KMS-11 (cell line): Measurements from ENCODE around the gene PLEKHA1.

Experiments
- H2AFZ ChIP-seq: fragments of 200-600 bp; sonication (generic); 2 replicates; pipeline ENCODE4 v1.6.1; 2016; ENCODE audit warnings: antibody characterized with exemption, mixed run types, low read depth
- H3K27ac ChIP-seq: fragments of 200-600 bp; sonication (generic); 2 replicates; pipeline ENCODE4 v1.6.1; 2016; ENCODE audit warnings: mild to moderate bottlenecking, mixed run types
- H3K27me3 ChIP-seq: fragments of 200-600 bp; sonication (generic); 2 replicates; pipeline ENCODE4 v1.6.1; 2017; ENCODE audit warnings: mild to moderate bottlenecking, low read depth, mixed run types, moderate library complexity; ENCODE audit not compliant: insufficient read depth
- H3K36me3 ChIP-seq: fragments of 200-600 bp; sonication (generic); 2 replicates; pipeline ENCODE4 v1.6.1; 2017; ENCODE audit warnings: mild to moderate bottlenecking, mixed run types; ENCODE audit not compliant: insufficient read depth
- H3K4me1 ChIP-seq: fragments of 200-600 bp; sonication (generic); 2 replicates; pipeline ENCODE4 v1.6.1; 2016; ENCODE audit warnings: mild to moderate bottlenecking, low read depth, mixed run types; ENCODE audit not compliant: poor library complexity, severe bottlenecking
- H3K4me2 ChIP-seq: fragments of 200-600 bp; sonication (generic); 2 replicates; pipeline ENCODE4 v1.7.0; 2016; ENCODE audit warnings: mild to moderate bottlenecking, mixed run types
- H3K4me3 ChIP-seq: fragments of 200-600 bp; sonication (generic); IDR thresholded peaks from 2 replicates; pipeline ENCODE4 v1.6.1; 2017; ENCODE audit warnings: low read depth, low read length, mixed read lengths; ENCODE audit not compliant: insufficient read depth
- H3K79me2 ChIP-seq: fragments of 200-600 bp; sonication (generic); 2 replicates; pipeline ENCODE4 v1.6.1; 2016; ENCODE audit warnings: low read depth, mixed run types; ENCODE audit not compliant: insufficient read depth
- H3K9ac ChIP-seq: fragments of 200-600 bp; sonication (generic); 2 replicates; pipeline ENCODE4 v1.6.1; 2016; ENCODE audit warnings: mild to moderate bottlenecking, mixed run types
- H4K20me1 ChIP-seq: fragments of 200-600 bp; sonication (generic); 2 replicates; pipeline ENCODE4 v1.6.1; 2016; ENCODE audit warnings: mild to moderate bottlenecking, mixed run types; ENCODE audit not compliant: insufficient read depth
- TF ChIP-seq, protein P1 (sequence below): fragments of 200-600 bp; sonication (generic); conservative IDR thresholded peaks from 2 replicates; pipeline ENCODE4 v1.6.1; 2017; ENCODE audit warnings: low read depth, mild to moderate bottlenecking, antibody characterized with exemption, low read length, moderate library complexity, mixed read lengths

Gene PLEKHA1

DNA sequence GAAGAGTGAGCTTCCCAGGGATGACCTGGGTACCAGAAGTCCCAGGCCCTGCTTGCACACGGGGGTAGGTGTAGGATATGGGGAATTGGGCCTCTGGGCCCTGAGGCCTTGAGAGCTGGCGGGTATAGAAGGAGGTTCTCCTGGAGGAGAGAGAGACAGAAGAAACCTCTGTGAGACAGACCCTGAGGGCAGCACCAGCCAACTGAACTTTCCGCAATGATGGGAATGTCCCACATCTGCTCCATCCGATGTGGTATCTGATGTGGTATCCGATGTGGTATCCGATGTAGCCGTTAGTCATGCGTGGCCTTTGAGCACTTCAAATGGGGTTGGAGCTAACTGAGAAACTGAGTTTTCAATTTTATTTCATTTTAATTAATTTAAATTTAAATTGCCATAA lies 30.6 kb upstream of the PLEKHA1 start:
- no peaks in the 10 kb centered on the region for H3K79me2 ChIP-seq
- no peak overlapping the region for H3K4me3 ChIP-seq
- H3K4me1 ChIP-seq: no peaks in the 10 kb centered on the region
- H3K27me3 ChIP-seq: no peaks in the 10 kb centered on the region
- H3K4me2 ChIP-seq: no peak overlapping the region
- H3K27ac ChIP-seq: no peak overlapping the region
- H3K36me3 ChIP-seq: no peaks in the 10 kb centered on the region
- no peaks in the 10 kb centered on the region for H4K20me1 ChIP-seq
- TF ChIP-seq, protein P1, sequence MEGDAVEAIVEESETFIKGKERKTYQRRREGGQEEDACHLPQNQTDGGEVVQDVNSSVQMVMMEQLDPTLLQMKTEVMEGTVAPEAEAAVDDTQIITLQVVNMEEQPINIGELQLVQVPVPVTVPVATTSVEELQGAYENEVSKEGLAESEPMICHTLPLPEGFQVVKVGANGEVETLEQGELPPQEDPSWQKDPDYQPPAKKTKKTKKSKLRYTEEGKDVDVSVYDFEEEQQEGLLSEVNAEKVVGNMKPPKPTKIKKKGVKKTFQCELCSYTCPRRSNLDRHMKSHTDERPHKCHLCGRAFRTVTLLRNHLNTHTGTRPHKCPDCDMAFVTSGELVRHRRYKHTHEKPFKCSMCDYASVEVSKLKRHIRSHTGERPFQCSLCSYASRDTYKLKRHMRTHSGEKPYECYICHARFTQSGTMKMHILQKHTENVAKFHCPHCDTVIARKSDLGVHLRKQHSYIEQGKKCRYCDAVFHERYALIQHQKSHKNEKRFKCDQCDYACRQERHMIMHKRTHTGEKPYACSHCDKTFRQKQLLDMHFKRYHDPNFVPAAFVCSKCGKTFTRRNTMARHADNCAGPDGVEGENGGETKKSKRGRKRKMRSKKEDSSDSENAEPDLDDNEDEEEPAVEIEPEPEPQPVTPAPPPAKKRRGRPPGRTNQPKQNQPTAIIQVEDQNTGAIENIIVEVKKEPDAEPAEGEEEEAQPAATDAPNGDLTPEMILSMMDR: no peak
- no peak overlapping the region for H2AFZ ChIP-seq
- no peak overlapping the region for H3K9ac ChIP-seq

DNA sequence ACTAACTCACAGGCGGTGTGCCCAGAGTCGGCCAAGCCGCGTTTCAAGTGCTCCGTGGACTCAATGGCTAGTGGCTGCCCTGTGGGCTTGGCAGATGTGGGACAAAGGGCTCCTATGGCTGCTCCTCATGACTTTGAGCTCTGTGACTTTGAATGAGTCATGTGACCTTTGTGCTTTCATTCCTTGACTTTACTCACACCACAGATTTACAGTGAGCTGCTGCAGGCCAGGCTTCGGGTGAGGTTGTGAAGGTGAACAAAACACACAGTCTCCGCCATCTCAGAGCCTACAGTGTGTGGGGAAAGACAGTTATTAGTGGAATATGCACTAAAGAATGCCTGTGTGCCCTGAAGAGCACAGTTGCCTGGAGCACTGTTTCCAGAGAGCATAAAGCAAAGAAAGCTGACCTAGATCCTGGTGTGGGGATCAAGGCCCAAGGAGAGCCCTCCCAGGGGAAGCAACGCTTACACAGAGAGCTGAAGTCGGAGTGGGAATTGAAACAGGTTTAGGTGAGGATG lies 29.7 kb upstream of the PLEKHA1 start:
- Histone ChIP-seq H3K4me2 (no peak overlapping the region), H3K27me3 (no peaks in the 10 kb centered on the region), H2AFZ (no peak overlapping the region), H4K20me1 (no peaks in the 10 kb centered on the region), H3K36me3 (no peaks in the 10 kb centered on the region), H3K4me1 (no peaks in the 10 kb centered on the region), H3K79me2 (no peaks in the 10 kb centered on the region), H3K4me3 (no peak overlapping the region), H3K9ac (no peak overlapping the region), H3K27ac (no peak overlapping the region)
- TF ChIP-seq, protein P1: no peak

DNA sequence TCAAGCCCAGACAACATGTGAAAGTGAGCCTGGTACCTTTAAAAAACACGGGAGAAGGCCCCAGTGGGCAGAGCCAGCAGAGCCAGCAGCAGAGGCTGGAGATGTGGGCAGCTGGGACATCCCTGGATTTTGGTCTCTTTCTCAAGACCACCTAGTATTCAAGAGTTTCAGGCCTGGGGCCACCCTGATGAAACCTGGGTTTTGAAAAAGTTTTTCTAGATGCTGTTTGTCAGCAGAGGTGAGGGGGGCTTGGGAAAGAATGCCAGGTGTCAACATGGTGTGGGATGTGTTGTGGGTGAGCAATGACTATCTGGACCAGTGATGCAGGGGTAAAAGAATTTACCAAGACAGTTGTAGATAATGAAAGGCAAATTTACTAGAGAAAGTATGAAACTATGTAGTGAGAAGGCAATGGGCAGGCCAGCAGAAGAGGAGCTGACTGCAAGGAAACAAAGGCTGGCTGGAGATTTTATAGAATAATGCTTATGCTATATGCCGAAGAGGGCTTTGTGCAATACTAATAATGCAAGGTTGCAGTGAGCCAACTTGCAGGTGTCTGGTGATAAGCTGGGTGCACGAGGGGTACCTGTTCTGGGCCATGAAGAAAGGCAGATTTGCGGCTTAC lies 28.1 kb upstream of the PLEKHA1 start:
- Histone ChIP-seq H3K4me1 (no peaks in the 10 kb centered on the region), H3K4me2 (no peak overlapping the region), H3K4me3 (no peak overlapping the region), H4K20me1 (no peaks in the 10 kb centered on the region), H3K9ac (no peak overlapping the region), H3K36me3 (no peaks in the 10 kb centered on the region), H3K27ac (no peak overlapping the region), H3K79me2 (no peaks in the 10 kb centered on the region), H3K27me3 (no peaks in the 10 kb centered on the region), H2AFZ (no peak overlapping the region)
- TF ChIP-seq, protein P1: no peak

DNA sequence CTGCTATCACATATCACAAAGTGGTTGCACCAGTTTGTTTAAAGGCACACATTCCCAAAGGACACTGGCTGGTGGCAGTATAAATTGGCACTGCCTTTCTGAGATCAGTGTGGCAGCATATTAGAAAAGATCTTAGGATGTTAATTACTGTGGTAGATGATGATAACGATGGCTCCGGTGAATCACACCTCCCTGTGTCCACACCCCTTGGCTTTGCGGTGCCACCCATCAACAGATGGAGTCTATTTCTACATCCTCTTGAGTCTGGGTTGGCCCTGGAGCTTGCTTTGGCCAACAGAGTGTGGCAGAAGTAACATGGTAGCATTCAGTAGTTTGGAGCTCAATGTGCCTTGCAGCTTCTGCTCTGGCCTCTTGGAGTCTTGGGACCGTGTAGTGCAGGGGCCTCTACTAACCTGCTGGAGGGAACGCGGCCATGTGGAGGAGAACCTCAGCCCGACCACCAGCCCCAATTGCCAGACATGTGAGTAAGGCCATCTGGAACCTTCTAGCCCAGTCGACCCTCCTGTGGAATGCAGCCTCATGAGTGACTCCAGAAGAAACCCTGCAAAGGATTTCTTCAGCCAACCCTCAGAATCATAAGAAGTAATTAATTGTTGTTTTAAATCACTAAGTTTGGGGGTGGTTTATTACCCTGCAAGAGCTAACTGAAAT lies 27.2 kb upstream of the PLEKHA1 start:
- Histone ChIP-seq H4K20me1 (no peaks in the 10 kb centered on the region), H3K27me3 (no peaks in the 10 kb centered on the region), H3K4me1 (no peaks in the 10 kb centered on the region), H3K9ac (no peak overlapping the region), H3K4me2 (no peak overlapping the region), H2AFZ (no peak overlapping the region), H3K79me2 (no peaks in the 10 kb centered on the region), H3K4me3 (no peak overlapping the region), H3K36me3 (no peaks in the 10 kb centered on the region), H3K27ac (no peak overlapping the region)
- TF ChIP-seq, protein P1: no peak
